ENCODE measurements around the gene HACE1.

DNA sequence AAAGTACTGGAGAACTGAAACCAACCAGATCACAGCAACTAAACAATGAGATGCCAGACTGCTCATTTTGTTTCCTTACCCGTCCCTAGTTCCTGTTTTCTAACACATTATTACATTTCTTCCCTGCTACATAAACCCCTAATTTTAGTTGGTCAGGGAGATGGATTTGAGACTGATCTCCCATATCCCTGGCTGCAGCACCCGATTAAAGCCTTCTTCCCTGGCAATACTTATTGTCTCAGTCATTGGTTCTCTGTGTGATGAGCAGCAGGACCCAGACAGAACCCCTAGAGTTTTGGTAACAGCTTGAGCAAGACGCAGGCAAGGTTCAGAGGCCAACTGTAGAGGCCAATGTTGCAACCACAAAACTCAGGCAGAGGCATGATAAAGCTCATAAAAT, 28.3 kb upstream of the HACE1 start:
- TF ChIP-seq, protein P1, sequence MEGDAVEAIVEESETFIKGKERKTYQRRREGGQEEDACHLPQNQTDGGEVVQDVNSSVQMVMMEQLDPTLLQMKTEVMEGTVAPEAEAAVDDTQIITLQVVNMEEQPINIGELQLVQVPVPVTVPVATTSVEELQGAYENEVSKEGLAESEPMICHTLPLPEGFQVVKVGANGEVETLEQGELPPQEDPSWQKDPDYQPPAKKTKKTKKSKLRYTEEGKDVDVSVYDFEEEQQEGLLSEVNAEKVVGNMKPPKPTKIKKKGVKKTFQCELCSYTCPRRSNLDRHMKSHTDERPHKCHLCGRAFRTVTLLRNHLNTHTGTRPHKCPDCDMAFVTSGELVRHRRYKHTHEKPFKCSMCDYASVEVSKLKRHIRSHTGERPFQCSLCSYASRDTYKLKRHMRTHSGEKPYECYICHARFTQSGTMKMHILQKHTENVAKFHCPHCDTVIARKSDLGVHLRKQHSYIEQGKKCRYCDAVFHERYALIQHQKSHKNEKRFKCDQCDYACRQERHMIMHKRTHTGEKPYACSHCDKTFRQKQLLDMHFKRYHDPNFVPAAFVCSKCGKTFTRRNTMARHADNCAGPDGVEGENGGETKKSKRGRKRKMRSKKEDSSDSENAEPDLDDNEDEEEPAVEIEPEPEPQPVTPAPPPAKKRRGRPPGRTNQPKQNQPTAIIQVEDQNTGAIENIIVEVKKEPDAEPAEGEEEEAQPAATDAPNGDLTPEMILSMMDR (IDR thresholded peaks at IDR 0.05; ENCODE audit: borderline replicate concordance, extremely low read depth, low read length, poor library complexity, severe bottlenecking), result no peak
- no peak for TF ChIP-seq EZH2 (IDR thresholded peaks at IDR 0.05; ENCODE audit: borderline replicate concordance, low read depth, low read length, severe bottlenecking)
